Measurements from ENCODE around the gene STX8.

STX8 gene

DNA sequence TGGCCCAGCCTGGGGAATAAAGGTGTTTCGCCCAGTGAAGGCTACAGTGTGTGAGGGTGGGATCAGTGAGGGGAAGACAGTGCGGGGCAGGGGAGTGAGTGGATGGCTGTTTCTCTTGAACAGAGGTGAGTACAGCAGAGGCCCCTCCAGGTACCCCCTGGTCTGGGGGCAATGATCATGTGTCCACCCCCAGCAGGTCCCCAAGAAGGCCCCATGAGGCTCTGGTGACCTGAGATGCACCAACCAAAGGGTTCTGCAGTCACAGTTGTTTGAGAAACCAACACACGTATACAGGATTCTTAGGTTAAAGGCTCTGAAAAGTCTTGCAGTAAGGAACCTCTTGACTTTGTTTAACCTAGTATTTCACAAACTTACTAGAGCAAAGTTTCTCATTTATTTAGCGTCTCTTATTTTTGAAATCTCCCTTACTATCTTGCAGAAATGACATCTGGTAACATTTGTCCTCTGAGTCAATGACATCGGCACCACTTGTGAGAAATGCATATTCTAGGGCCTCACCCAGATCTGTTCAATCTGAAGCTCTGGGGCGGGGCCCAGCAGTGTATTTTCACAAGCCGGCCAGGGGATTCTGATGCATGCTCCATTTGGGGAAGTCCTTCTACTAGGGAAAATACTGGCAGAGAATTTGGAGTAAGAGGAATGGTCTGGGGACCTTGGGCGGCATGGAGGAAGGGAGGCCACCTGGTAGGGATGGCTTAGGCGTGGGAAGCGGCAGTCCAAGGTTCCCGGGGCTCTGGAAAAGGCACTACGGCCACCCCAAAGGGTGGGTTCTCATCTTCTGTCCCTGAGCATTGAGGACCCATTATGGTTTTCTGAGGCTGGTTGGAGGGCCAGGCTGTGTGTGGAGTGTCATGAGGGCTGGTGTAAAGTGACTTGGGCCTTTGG is 337.0 kb downstream of the STX8 start:
- Mint-ChIP-seq H3K27ac (no peak overlapping the region), H3K4me1 (peaks cover 62% of the 10 kb centered on the region), H3K9me3 (no peaks in the 10 kb centered on the region), H3K36me3 (ENCODE audit: low read depth) (peaks cover 13% of the 10 kb centered on the region), H3K4me3 (peak overlapping the region; percentile 74), H3K27me3 (ENCODE audit: low read depth, poor library complexity) (peaks cover 12% of the 10 kb centered on the region)
- TF ChIP-seq, protein P1, sequence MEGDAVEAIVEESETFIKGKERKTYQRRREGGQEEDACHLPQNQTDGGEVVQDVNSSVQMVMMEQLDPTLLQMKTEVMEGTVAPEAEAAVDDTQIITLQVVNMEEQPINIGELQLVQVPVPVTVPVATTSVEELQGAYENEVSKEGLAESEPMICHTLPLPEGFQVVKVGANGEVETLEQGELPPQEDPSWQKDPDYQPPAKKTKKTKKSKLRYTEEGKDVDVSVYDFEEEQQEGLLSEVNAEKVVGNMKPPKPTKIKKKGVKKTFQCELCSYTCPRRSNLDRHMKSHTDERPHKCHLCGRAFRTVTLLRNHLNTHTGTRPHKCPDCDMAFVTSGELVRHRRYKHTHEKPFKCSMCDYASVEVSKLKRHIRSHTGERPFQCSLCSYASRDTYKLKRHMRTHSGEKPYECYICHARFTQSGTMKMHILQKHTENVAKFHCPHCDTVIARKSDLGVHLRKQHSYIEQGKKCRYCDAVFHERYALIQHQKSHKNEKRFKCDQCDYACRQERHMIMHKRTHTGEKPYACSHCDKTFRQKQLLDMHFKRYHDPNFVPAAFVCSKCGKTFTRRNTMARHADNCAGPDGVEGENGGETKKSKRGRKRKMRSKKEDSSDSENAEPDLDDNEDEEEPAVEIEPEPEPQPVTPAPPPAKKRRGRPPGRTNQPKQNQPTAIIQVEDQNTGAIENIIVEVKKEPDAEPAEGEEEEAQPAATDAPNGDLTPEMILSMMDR (IDR thresholded peaks at IDR 0.05): no peak
- DNase-seq: no peak

DNA sequence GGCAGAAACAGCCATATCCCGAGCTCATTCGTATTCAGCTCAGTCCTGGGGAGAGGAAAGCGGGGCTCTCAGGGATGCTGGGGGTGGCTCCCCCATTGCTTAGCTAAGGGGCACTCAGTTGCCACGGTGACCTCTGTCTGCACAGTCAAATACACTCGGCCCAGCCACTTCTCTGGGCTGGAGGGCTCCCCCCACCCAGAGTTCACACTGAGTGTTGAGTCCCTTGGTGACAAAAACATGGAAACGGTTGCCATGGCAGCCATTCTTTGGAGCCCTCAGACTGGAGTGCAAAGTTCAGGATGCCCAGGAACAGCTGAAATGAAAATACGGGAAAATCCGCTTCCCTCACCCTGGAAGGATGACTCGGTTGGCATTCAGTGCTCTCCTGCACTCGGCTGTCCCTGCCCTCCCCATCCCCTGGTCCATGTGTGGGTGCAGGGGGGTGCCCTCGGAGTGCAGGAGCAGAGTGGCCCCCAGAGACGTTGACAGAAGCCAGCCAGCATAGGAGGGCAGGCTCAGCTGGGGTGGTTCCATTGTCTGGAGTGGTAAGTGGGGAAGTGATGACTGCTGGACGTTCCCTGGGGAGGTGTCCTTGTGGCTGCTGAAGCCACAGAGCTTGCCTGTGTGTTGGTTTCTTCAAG is 337.8 kb downstream of the STX8 start:
- Mint-ChIP-seq H3K4me3 (peak overlapping the region; percentile 44), H3K4me1 (peaks cover 59% of the 10 kb centered on the region)

DNA sequence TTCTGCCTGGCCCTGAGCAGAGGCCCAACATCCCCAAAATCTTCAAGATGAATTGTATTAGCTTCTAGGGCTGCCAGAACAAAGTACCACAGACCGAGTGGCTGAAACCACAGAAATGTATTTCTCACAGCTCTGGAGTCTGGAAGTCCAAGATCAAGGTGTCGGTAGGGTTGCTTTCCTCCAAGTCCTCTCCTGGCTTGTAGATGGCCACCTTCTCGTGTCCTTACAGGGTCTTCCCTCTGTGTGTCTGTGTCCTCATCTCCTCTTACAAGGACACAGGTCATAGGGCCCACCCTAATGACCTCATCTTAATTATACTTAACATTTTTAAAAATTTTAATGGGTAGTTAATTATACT is 338.6 kb downstream of the STX8 start:
- TF ChIP-seq, protein P1 (IDR thresholded peaks at IDR 0.05): no peak
- Mint-ChIP-seq H3K4me3 (no peak overlapping the region), H3K4me1 (peaks cover 53% of the 10 kb centered on the region), H3K36me3 (ENCODE audit: low read depth) (peaks cover 13% of the 10 kb centered on the region), H3K9me3 (no peaks in the 10 kb centered on the region), H3K27ac (no peak overlapping the region), H3K27me3 (ENCODE audit: low read depth, poor library complexity) (peaks cover 12% of the 10 kb centered on the region)
- no peak for DNase-seq

More for the DNA sequence above, 337.8 kb downstream of the STX8 start:
- TF ChIP-seq, protein P1 (IDR thresholded peaks at IDR 0.05): no peak
- Mint-ChIP-seq H3K36me3 (ENCODE audit: low read depth) (peaks cover 13% of the 10 kb centered on the region), H3K27me3 (ENCODE audit: low read depth, poor library complexity) (peaks cover 12% of the 10 kb centered on the region), H3K9me3 (no peaks in the 10 kb centered on the region), H3K27ac (no peak overlapping the region)
- DNase-seq: no peak

DNA sequence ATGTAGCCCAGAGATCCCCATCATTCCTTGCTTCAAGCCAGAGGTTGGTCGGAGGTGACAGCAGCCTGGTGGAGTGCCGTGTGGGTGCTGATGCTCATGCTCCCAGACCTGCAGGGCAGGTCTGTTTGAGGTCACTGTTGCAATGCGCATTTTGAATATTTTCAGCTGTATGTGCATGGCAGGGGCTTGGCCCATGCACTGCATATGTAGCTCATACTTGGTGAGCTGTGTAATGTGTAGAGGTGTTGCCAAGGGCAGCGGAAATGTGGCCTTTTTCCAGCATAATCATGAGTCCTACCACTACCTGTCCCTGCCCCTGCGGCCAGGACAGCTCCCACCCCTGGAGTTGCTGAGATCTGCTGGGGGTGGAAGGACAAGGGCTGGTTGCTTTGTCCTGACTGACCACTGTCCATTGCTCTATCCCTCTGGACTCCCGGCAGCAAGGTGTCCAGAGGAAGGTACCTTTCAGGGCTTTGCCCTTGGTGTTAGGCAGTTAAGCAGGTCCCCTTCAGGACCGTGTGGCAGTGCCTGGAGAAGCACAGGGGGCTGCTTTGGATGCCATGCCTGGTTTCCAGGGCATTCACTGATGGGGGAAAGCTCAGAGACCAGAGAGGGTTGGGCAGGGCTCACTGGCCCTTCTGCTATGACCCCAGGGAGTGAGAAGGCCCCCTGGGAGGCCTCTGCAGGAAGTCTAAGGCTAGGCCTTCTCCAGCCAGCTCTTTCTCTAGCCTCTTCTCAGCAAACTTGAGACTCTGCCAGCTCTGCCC is 339.2 kb downstream of the STX8 start:
- peaks cover 47% of the 10 kb centered on the region for H3K4me1 Mint-ChIP-seq
- H3K9me3 Mint-ChIP-seq: no peaks in the 10 kb centered on the region
- TF ChIP-seq, protein P1 (IDR thresholded peaks at IDR 0.05): no peak
- H3K27ac Mint-ChIP-seq: no peak overlapping the region
- H3K36me3 Mint-ChIP-seq (ENCODE audit: low read depth): peaks cover 13% of the 10 kb centered on the region
- H3K27me3 Mint-ChIP-seq (ENCODE audit: low read depth, poor library complexity): peaks cover 9% of the 10 kb centered on the region
- H3K4me3 Mint-ChIP-seq: no peak overlapping the region
- DNase-seq: no peak

DNA sequence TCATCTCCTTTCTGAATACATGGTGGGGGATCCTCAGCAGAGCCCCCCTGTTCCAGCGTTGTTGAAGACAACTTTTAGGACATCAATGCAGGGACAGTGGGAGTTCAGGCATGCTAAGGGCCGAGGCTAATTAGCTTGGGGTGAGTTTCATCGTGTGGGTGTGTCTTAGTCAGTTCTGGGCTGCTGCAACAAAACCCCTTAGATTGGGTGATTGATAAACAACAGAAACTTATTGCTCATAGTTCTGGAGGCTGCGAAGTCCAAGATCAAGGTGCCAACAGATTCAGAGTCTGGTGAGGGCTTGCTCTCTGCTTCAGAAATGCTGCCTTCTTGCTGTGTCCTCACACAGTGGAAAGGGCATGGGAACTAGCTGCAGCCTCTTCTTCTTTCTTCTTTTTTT is 340.3 kb downstream of the STX8 start:
- H3K4me3 Mint-ChIP-seq: no peak overlapping the region
- peaks cover 42% of the 10 kb centered on the region for H3K4me1 Mint-ChIP-seq
- no peak for DNase-seq
- H3K9me3 Mint-ChIP-seq: no peaks in the 10 kb centered on the region
- H3K27me3 Mint-ChIP-seq (ENCODE audit: low read depth, poor library complexity): peaks cover 9% of the 10 kb centered on the region
- H3K36me3 Mint-ChIP-seq (ENCODE audit: low read depth): peaks cover 13% of the 10 kb centered on the region
- no peak overlapping the region for H3K27ac Mint-ChIP-seq
- TF ChIP-seq, protein P1 (IDR thresholded peaks at IDR 0.05): no peak

Data from nephron progenitor cell (in vitro differentiated cells).